Peyer's patch (tissue), 4 donors: ENCODE data around the gene CS.

Experiments
- CTCF ChIP-seq, 6 experiments: fragments of 450-650 bp in 4 of 6; fragments of 200-600 bp in 2 of 6; sonication (generic) in 1 of 6; IDR thresholded peaks; one replicate each; pipeline ENCODE4 v1.5.1; 2017 to 2019; ENCODE audit warnings: antibody characterized with exemption in 6 of 6, mild to moderate bottlenecking in 3 of 6, moderate library complexity in 1 of 6
- POLR2A ChIP-seq, 2 donors: fragments of 450-650 bp; IDR thresholded peaks; one replicate each; pipeline ENCODE4 v1.5.1; 2017; ENCODE audit warnings: antibody characterized with exemption in 2 of 2, mild to moderate bottlenecking in 2 of 2, moderate library complexity in 2 of 2

- TF ChIP-seq CTCF (IDR thresholded peaks at IDR 0.05) (no peak), POLR2A (IDR thresholded peaks at IDR 0.05) (no peak)
Measured at GRCh38 chr12:56278905-56279304, 21.2 kb downstream of the CS start.
